WTC11 (cell line): ENCODE data around the gene NOX3. TPM values are rescaled to one million over a fixed set of nuclear protein-coding genes. Genes with fewer than 3 reads are reported as not detected.

Experiments
- ATAC-seq: fragments of 200-7000 bp; cut with Tn5 transposase; 2 replicates; pipeline ENCODE4 v1.10.0; 2021; ENCODE audit warnings: mild to moderate bottlenecking, moderate library complexity
- CTCF ChIA-PET: fragments of 300-600 bp; sonication (Branson Sonifier 250); formaldehyde crosslinking; loops from one replicate; lab custom pipeline; 2021; ENCODE audit warnings: antibody characterized with exemption; lab: Charles Lee
- POLR2A ChIA-PET: fragments of 350-600 bp; sonication (Branson Sonifier 250); formaldehyde crosslinking; loops from one replicate; lab custom pipeline; 2021; ENCODE audit warnings: antibody characterized with exemption; lab: Charles Lee
- DNase-seq: peaks from one replicate; pipeline ENCODE4 v3.0.0; 2021; ENCODE audit warnings: low spot score
- H3K27ac Mint-ChIP-seq: 2 replicates; pipeline ENCODE4 v1.8.0; 2021; ENCODE audit warnings: mixed read lengths
- H3K27me3 Mint-ChIP-seq: 2 replicates; pipeline ENCODE4 v1.8.0; 2021; ENCODE audit warnings: low read depth, mild to moderate bottlenecking, moderate library complexity, mixed read lengths
- H3K36me3 Mint-ChIP-seq: 2 replicates; pipeline ENCODE4 v1.8.0; 2021; ENCODE audit warnings: mixed read lengths
- H3K4me1 Mint-ChIP-seq: 2 replicates; pipeline ENCODE4 v1.8.0; 2022; ENCODE audit warnings: mixed read lengths
- H3K4me3 Mint-ChIP-seq: 2 replicates; pipeline ENCODE4 v1.8.0; 2021; ENCODE audit warnings: mild to moderate bottlenecking, moderate library complexity, mixed read lengths
- H3K9me3 Mint-ChIP-seq: 2 replicates; pipeline ENCODE4 v1.8.0; 2021; ENCODE audit warnings: mixed read lengths
- CREB1 ChIP-seq: sonication (generic); formaldehyde crosslinking; IDR thresholded peaks from 2 replicates; pipeline ENCODE4 v1.8.0; 2023; ENCODE audit warnings: mild to moderate bottlenecking, missing genetic modification reagents
- FOXP4 ChIP-seq: sonication (generic); formaldehyde crosslinking; IDR thresholded peaks from 2 replicates; pipeline ENCODE4 v1.8.0; 2022; ENCODE audit warnings: mild to moderate bottlenecking, missing genetic modification reagents
- IRF2 ChIP-seq: sonication (generic); formaldehyde crosslinking; IDR thresholded peaks from 2 replicates; pipeline ENCODE4 v1.8.0; 2022; ENCODE audit warnings: low read depth, missing genetic modification reagents, borderline replicate concordance
- KAT7 ChIP-seq: sonication (generic); formaldehyde crosslinking; IDR thresholded peaks from 2 replicates; pipeline ENCODE4 v1.8.1; 2023; ENCODE audit warnings: missing genetic modification reagents, mild to moderate bottlenecking, borderline replicate concordance
- NR1H2 ChIP-seq: sonication (generic); formaldehyde crosslinking; IDR thresholded peaks from 2 replicates; pipeline ENCODE4 v1.9.0; 2021; ENCODE audit warnings: mild to moderate bottlenecking, moderate library complexity, missing genetic modification reagents
- PRRX2 ChIP-seq: fragments of 250-450 bp; sonication (Bioruptor Pico); IDR thresholded peaks from 2 replicates; pipeline ENCODE4 v1.8.0; 2021; ENCODE audit warnings: mild to moderate bottlenecking
- SMAD3 ChIP-seq: sonication (generic); formaldehyde crosslinking; IDR thresholded peaks from 2 replicates; pipeline ENCODE4 v1.8.0; 2022; ENCODE audit warnings: missing genetic modification reagents, mild to moderate bottlenecking, borderline replicate concordance
- SMAD4 ChIP-seq: sonication (generic); formaldehyde crosslinking; IDR thresholded peaks from 2 replicates; pipeline ENCODE4 v1.8.0; 2022; ENCODE audit warnings: mild to moderate bottlenecking, missing genetic modification reagents
- SP1 ChIP-seq: sonication (generic); formaldehyde crosslinking; conservative IDR thresholded peaks from 2 replicates; pipeline ENCODE4 v1.8.1; 2022; ENCODE audit warnings: missing genetic modification reagents
- TCF7 ChIP-seq: sonication (generic); formaldehyde crosslinking; IDR thresholded peaks from 2 replicates; pipeline ENCODE4 v1.8.0; 2022; ENCODE audit warnings: mild to moderate bottlenecking, low read depth, missing genetic modification reagents, moderate library complexity
- TEAD4 ChIP-seq: sonication (generic); formaldehyde crosslinking; IDR thresholded peaks from 2 replicates; pipeline ENCODE4 v1.8.0; 2022; ENCODE audit warnings: mild to moderate bottlenecking, missing genetic modification reagents
- USF1 ChIP-seq: sonication (generic); formaldehyde crosslinking; IDR thresholded peaks from 2 replicates; pipeline ENCODE4 v1.8.0; 2022; ENCODE audit warnings: mild to moderate bottlenecking, missing genetic modification reagents
- ZBTB21 ChIP-seq: sonication (generic); formaldehyde crosslinking; IDR thresholded peaks from 2 replicates; pipeline ENCODE4 v1.8.1; 2023; ENCODE audit warnings: mild to moderate bottlenecking, missing genetic modification reagents, borderline replicate concordance
- ZBTB43 ChIP-seq: sonication (generic); formaldehyde crosslinking; IDR thresholded peaks from 2 replicates; pipeline ENCODE4 v1.8.1; 2023; ENCODE audit warnings: mild to moderate bottlenecking, missing genetic modification reagents
- ZNF121 ChIP-seq: sonication (generic); formaldehyde crosslinking; IDR thresholded peaks from 2 replicates; pipeline ENCODE4 v1.8.0; 2023; ENCODE audit warnings: missing genetic modification reagents
- ZNF396 ChIP-seq: fragments of 250-450 bp; sonication (Bioruptor Pico); IDR thresholded peaks from 2 replicates; pipeline ENCODE4 v1.8.0; 2021; ENCODE audit warnings: mild to moderate bottlenecking, moderate library complexity, borderline replicate concordance
- ZSCAN18 ChIP-seq: fragments of 250-450 bp; sonication (Bioruptor Pico); IDR thresholded peaks from 2 replicates; pipeline ENCODE4 v2.1.2; 2022; ENCODE audit warnings: mild to moderate bottlenecking, moderate library complexity
- total RNA-seq: library from RNA; stranded (reverse); gene quantifications from 3 replicates; pipeline ENCODE4 v1.2.3, GENCODE V29; 2021
- TF ChIP-seq, protein P1 (sequence below): sonication (generic); formaldehyde crosslinking; IDR thresholded peaks from 2 replicates; pipeline ENCODE4 v1.8.1; 2023; ENCODE audit warnings: mild to moderate bottlenecking, missing genetic modification reagents, borderline replicate concordance
- TF ChIP-seq, protein P2 (sequence below): sonication (generic); formaldehyde crosslinking; IDR thresholded peaks from 2 replicates; pipeline ENCODE4 v1.8.1; 2023; ENCODE audit warnings: mild to moderate bottlenecking, moderate library complexity, missing genetic modification reagents
- TF ChIP-seq, protein P3 (sequence below): fragments of 250-450 bp; sonication (Bioruptor Pico); conservative IDR thresholded peaks from 2 replicates; pipeline ENCODE4 v1.9.0; 2021; ENCODE audit warnings: mild to moderate bottlenecking

Gene NOX3
- total RNA-seq, 1 experiment from 2014 or later, result not detected

DNA sequence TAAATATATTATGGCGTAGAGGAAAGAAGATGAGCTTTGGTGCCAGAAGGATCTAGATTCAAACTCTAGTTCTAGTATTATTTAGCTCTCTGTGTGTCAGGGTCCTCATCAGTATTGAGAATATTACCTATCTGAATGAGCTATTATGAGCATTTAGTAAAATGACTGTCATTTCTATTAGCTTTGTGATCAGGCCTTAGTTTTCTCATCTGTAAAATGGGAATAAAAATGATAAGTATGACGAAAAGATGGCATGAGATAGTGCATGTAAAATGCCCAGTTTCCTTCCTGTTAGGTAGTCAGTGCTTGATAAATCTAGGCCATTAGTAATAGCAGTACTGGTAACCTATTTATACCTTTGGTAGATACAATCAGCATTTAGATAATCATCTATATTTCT lies 35.1 kb downstream of the NOX3 start:
- no peaks in the 10 kb centered on the region for H3K9me3 Mint-ChIP-seq
- no peak for TF ChIP-seq CREB1 (CRISPR knock-in tag)
- TF ChIP-seq, protein P1, sequence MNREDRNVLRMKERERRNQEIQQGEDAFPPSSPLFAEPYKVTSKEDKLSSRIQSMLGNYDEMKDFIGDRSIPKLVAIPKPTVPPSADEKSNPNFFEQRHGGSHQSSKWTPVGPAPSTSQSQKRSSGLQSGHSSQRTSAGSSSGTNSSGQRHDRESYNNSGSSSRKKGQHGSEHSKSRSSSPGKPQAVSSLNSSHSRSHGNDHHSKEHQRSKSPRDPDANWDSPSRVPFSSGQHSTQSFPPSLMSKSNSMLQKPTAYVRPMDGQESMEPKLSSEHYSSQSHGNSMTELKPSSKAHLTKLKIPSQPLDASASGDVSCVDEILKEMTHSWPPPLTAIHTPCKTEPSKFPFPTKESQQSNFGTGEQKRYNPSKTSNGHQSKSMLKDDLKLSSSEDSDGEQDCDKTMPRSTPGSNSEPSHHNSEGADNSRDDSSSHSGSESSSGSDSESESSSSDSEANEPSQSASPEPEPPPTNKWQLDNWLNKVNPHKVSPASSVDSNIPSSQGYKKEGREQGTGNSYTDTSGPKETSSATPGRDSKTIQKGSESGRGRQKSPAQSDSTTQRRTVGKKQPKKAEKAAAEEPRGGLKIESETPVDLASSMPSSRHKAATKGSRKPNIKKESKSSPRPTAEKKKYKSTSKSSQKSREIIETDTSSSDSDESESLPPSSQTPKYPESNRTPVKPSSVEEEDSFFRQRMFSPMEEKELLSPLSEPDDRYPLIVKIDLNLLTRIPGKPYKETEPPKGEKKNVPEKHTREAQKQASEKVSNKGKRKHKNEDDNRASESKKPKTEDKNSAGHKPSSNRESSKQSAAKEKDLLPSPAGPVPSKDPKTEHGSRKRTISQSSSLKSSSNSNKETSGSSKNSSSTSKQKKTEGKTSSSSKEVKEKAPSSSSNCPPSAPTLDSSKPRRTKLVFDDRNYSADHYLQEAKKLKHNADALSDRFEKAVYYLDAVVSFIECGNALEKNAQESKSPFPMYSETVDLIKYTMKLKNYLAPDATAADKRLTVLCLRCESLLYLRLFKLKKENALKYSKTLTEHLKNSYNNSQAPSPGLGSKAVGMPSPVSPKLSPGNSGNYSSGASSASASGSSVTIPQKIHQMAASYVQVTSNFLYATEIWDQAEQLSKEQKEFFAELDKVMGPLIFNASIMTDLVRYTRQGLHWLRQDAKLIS, result no peak
- TF ChIP-seq IRF2, result no peak
- TF ChIP-seq PRRX2 (CRISPR knock-in tag), result no peak
- TF ChIP-seq FOXP4 (CRISPR knock-in tag), result no peak
- no peak for TF ChIP-seq ZSCAN18 (CRISPR knock-in tag)
- no peak for TF ChIP-seq ZBTB21 (CRISPR knock-in tag)
- no peak for TF ChIP-seq TCF7 (CRISPR knock-in tag)
- POLR2A ChIA-PET, result no interaction called here
- DNase-seq (no peak), ATAC-seq (no peak)
- H3K27ac Mint-ChIP-seq, result no peak overlapping the region
- H3K4me3 Mint-ChIP-seq, result no peak overlapping the region
- no peaks in the 10 kb centered on the region for H3K36me3 Mint-ChIP-seq
- H3K4me1 Mint-ChIP-seq, result peaks cover 28% of the 10 kb centered on the region
- no peaks in the 10 kb centered on the region for H3K27me3 Mint-ChIP-seq
- CTCF ChIA-PET, result interaction anchor here (1.5 kb wide), 1 partner anchor 12 kb away, joined by 4 read pairs; no protein-coding TSS in a partner anchor

GRCh38 chr6:155419161-155419560 lies 36.5 kb downstream of the NOX3 start:
- Mint-ChIP-seq H3K36me3 (no peaks in the 10 kb centered on the region), H3K27ac (no peak overlapping the region), H3K27me3 (no peaks in the 10 kb centered on the region), H3K9me3 (no peaks in the 10 kb centered on the region), H3K4me1 (peaks cover 28% of the 10 kb centered on the region), H3K4me3 (no peak overlapping the region)
- ChIA-PET POLR2A (no interaction called here), CTCF (interaction anchor here (1.9 kb wide), 1 partner anchor 10 kb away, joined by 4 read pairs; no protein-coding TSS in a partner anchor)
- no peak for DNase-seq
- ATAC-seq, result no peak
- TF ChIP-seq CREB1 (CRISPR knock-in tag), result no peak
- TF ChIP-seq, protein P2, sequence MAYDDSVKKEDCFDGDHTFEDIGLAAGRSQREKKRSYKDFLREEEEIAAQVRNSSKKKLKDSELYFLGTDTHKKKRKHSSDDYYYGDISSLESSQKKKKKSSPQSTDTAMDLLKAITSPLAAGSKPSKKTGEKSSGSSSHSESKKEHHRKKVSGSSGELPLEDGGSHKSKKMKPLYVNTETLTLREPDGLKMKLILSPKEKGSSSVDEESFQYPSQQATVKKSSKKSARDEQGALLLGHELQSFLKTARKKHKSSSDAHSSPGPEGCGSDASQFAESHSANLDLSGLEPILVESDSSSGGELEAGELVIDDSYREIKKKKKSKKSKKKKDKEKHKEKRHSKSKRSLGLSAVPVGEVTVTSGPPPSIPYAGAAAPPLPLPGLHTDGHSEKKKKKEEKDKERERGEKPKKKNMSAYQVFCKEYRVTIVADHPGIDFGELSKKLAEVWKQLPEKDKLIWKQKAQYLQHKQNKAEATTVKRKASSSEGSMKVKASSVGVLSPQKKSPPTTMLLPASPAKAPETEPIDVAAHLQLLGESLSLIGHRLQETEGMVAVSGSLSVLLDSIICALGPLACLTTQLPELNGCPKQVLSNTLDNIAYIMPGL, result no peak
- TF ChIP-seq ZBTB43, result no peak
- no peak for TF ChIP-seq ZNF396 (CRISPR knock-in tag)
- TF ChIP-seq KAT7 (CRISPR knock-in tag), result no peak
- TF ChIP-seq TEAD4, result no peak
- TF ChIP-seq SMAD3 (CRISPR knock-in tag), result no peak
- TF ChIP-seq SP1 (CRISPR knock-in tag), result no peak
- no peak for TF ChIP-seq TCF7 (CRISPR knock-in tag)
- TF ChIP-seq ZNF121 (CRISPR knock-in tag), result no peak
- TF ChIP-seq USF1 (CRISPR knock-in tag), result no peak
- no peak for TF ChIP-seq SMAD4
- TF ChIP-seq, protein P3, sequence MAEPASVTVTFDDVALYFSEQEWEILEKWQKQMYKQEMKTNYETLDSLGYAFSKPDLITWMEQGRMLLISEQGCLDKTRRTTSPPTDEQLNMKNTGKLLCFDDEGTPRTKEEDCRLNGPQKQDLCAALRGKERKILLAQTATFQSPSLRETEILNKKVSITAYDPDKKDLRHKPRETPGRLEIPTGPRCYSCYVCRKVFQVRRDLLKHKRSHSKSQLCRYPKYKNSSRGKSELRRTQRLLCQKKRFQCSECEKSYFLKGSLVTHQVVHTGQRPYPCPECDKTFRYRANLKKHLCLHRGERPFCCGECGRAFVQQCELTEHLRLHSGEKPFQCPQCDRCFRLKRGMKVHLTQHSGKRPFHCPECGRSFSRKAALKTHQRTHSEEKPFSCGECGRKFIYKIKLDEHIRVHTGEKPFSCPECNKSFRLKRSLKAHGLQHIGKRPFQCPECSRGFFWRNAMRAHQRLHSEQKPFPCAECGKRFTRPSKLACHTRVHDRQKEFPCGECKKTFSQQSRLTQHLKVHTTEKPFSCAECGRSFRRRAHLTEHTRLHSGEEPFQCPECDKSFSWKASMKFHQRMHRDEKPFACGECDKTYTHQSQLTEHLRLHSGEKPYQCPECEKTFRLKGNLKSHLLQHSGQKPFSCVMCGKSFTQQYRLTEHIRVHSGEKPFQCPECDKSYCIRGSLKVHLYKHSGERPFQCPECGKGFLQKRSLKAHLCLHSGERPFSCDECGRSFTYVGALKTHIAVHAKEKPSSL (CRISPR knock-in tag), result no peak
- TF ChIP-seq ZSCAN18 (CRISPR knock-in tag), result no peak
- no peak for TF ChIP-seq NR1H2 (CRISPR knock-in tag)
